ENCODE data around the gene TYMS.

GRCh38 chr18:675307-675706, 17.9 kb downstream of the TYMS start:
- no peak for TF ChIP-seq CTCF (IDR thresholded peaks at IDR 0.05)
- TF ChIP-seq POLR2A (IDR thresholded peaks at IDR 0.05), result no peak
